Ureter (tissue), 1 donor: ENCODE measurements around the gene CLDN6. TPM values are rescaled to one million over a fixed set of nuclear protein-coding genes. Genes with fewer than 3 reads are reported as not detected.
A peak's percentile ranks its signal among the peaks of the same experiment; 100 is the strongest.
"Not testable (repeated sequence)": the region's sequence is repeated elsewhere in the genome, so short reads cannot be mapped to it uniquely, and the experiment has no call there.

ENCODE experiments used
- DNase-seq: peaks from one replicate; pipeline ENCODE4 v3.0.0-alpha.2; 2020; ENCODE audit warnings: low spot score
- total RNA-seq: library from RNA; stranded (reverse); gene quantifications from one replicate; pipeline ENCODE4 v1.2.4, GENCODE V29; 2023
- donor health status: DM: yes; HTN: yes; CAD: no.

CLDN6 gene
- total RNA-seq: not detected

DNA sequence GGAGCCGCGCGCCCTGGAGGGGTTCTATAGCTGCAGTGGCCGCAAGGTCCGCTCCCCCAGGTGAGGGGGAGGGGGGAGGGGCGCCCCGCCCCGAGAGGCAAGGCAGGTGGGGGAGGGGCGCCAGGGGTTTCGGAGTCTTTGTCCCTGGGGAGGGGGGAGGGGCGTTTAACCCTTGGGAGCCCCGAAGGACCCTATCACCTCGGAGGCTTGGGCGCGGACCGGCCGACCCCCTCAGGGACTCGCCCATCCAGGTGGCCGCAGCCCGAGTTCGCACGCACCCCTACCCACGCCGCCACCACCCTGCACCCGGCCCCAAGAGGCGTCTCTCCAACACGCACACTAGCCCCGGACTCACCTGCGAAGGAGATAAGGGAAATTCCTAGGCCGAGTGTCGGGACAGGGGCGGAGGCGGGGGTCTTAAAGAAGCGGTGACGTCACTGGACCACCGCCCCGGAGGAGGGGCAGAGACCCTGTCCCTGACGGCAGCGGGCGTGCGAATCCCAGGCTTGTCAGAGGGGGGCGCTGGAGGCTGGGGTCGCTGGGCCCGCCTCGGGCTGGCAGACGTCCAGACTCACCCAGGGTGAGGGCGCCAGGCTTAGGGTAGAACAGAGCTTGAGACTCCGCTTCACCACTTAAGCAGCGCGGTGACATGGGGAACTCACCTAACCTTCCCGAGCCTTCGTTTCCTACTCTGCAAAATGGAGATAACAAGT lies at the start of gene CLDN6:
Gene CLDN6, minus strand, starts transcription at position 390 of the 713 bp plus-strand sequence. CDS start 2,162 bp downstream, outside the sequence.
- no peak for DNase-seq

- no peak for DNase-seq
Measured at GRCh38 chr16:3066440-3066748, 48.4 kb upstream of the CLDN6 start.

DNA sequence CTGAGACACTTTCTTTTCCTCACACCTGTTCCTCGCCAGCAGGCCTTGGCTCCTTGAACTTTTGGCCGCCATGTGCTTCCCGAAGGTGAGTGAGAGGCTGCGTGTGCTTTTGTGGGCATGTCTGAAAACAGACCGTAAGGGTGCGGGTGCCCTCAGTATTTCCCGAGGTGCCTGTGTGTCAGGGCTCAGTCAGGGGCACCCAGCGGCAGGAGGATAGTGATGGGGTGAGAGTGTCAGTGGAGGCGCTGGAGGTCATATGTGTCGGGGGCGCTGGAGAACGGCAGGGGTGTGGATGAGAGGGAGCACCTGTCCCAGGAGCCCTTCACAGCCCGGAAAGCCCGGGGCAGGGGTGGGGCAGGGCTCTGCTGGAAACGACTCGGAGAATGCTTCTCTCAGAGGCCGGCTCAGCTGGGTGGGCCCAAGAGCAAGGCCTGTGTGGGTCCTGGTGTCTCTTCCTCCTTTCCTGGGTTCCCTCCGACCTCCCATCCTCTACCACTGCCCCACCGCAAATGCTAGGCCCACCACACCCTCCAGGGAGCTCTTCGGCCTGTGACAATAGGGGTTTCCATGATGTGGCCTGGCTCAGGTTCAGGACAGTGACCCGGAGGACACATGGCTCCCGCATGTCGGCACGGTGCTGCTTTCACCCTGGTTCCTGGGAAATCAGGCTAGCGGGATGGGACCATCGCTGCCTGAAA lies 47.9 kb upstream of the CLDN6 start:
- no peak for DNase-seq

DNA sequence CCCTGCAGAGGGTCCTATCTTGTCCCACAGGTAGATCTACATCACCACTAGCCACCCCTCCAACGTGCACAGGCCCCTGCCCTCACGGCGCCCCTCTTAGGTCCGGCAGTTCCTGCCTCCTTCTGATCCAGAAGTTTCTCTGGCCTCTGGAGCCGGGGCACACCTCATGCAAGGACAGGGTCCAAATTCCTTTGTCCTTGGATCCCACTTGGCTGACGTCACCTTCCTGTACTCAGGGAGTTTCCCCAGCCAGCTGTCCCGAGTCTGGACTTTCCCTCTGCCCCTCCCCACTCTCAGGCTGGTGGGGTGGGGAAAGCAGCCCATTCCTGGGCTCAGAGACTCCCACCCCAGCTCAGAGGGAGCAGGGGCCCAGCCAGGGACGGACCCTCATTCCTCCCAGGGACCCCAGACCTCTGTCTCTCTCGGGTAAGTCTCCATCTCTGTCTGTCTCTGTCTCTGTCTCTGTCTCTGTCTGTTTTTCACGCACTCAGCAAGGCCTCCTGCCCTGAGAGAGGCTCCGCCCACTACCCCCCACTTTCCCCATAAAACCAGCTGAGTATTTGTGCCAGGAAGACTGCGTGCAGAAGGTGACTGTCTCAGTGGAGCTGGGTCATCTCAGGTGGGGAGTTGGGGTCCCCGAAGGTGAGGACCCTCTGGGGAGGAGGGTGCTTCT lies 47.2 kb upstream of the CLDN6 start, which contains the start of gene IL32:
Gene IL32, plus strand, starts transcription at position 572 of the 673 bp plus-strand sequence. CDS start 172 bp downstream, outside the sequence.
- no peak for DNase-seq

GRCh38 chr16:3063625-3064386 lies 45.8 kb upstream of the CLDN6 start:
- no peak for DNase-seq

- no peak for DNase-seq
Measured at GRCh38 chr16:3062553-3062952, 44.6 kb upstream of the CLDN6 start.

DNA sequence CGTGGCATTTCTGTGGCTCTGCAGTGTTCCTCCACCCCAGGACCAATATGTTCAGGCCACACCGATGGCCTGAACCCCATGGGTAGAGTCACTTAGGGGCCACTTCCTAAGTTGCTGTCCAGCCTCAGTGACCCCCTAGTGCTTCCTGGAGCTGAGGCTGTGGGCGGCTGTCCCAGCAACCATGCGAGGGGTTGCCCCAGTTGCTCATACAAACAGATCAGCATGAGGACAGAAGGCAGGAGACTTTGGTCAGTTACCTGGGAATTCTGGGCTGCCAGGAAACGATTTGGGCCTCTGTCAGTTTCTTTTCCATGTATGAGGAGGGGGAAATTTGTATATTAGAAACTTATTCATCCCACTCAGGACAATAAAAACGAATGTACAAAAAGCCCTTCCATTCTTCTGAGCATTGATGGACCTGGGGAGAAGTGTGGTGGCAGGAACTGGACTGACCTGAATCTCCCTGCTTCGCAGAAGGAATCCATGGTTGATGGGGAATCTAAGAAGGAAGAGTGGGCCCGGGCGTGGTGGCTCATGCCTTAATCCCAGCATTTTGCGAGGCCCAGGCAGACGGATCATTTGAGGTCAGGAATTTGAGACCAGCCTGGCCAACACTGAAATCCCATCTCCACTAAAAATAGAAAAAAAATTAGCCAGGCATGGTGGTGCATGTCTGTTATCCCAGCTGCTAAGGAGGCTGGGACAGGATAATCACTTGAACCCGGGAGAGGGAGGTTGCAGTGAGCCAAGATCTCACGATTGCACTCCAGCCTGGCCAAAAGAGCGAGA lies 42.5 kb upstream of the CLDN6 start:
- DNase-seq: no peak

GRCh38 chr16:3059723-3060242 lies 41.8 kb upstream of the CLDN6 start:
- no peak for DNase-seq

DNA sequence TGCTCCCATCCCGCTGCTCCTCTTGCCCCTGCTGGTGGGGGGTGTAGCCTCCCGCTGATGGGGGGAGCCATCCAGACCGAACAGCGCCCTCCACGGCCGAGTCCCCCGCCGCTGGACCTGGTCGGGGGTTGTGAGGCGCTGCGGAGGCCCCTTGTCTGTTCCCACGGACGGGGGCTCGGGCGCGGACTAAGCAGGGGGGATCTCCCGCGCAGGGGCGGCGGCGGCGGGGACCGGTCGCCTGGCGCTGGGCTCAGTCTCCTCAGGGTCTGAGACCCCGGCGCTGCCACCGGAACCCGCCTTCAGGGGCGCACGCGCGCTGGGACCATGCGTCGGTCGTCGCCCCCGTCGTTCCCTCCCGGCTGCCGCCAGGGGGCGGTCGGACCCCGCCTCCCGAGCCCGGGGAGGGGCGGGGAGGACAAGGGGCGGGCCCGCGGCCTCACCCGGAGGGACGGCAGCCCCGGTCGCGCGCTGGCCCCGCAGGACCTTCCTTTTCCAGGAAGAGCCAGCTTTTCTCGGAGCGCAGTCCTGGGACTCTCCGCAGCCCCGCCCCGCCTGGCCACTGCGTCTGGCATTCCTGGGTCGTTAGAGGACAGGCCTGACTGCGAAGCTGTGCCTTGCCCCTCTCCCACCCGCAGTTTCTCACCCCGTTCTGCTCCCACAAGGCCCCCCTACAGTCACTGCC lies 41.2 kb upstream of the CLDN6 start:
- DNase-seq: peak; percentile 86

DNA sequence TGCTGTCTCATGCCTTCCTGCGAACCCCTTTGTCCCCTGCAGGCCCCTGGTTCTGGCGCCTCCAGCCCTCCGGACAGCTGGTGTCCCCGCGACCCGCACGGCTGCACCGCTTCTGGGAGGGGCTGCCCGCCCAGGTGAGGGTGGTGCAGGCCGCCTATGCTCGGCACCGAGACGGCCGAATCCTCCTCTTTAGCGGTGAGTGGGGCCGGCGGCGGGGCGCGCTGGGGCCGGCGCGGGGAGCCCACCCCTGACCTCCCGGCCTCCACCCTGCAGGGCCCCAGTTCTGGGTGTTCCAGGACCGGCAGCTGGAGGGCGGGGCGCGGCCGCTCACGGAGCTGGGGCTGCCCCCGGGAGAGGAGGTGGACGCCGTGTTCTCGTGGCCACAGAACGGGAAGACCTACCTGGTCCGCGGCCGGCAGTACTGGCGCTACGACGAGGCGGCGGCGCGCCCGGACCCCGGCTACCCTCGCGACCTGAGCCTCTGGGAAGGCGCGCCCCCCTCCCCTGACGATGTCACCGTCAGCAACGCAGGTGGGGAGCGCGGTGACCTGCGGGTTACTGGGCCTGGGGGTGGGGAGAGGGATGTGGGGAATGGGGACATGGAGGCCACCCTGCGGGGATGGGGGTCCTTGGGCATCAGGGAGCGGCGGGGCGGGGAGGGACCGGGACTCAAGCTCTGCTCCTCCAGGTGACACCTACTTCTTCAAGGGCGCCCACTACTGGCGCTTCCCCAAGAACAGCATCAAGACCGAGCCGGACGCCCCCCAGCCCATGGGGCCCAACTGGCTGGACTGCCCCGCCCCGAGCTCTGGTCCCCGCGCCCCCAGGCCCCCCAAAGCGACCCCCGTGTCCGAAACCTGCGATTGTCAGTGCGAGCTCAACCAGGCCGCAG lies 40.4 kb upstream of the CLDN6 start:
- DNase-seq: peak; percentile 72

DNA sequence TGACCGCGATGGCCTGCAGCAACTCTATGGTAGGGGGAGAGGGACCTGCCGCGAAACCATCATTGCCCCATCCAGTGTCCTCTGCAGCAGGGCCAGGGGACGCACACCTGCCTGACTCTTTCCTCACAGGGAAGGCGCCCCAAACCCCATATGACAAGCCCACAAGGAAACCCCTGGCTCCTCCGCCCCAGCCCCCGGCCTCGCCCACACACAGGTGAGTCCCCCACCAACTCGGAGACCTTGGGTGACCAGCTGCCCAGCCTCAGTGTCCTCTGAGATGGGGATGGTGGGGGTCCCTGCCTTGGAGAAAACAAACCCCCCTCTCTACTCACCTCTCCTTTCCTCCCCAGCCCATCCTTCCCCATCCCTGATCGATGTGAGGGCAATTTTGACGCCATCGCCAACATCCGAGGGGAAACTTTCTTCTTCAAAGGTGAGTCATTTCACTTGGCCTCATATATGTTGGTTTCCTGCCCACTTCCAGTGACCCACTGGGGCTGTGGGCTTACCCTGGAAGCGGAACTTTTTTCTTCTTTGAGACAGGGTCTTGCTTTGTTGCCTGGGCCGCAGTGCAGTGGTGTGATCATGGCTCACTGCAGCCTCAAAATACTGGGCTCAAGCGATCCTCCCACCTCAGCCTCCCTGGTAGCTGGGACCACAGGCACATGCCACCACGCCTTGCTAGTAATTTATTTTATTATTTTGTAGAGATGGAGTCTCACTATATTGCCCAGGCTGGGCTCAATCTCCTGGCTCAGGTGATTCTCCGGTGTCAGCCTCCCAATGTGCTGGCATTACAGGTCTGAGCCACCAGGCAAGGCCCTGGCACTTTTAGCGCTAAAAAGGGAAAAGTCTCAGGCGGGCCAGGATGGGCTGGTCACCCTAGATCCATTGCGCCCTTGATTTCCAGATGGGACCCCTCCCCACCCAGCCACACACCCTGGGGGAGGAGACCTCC lies 39.5 kb upstream of the CLDN6 start:
- DNase-seq: no peak

DNA sequence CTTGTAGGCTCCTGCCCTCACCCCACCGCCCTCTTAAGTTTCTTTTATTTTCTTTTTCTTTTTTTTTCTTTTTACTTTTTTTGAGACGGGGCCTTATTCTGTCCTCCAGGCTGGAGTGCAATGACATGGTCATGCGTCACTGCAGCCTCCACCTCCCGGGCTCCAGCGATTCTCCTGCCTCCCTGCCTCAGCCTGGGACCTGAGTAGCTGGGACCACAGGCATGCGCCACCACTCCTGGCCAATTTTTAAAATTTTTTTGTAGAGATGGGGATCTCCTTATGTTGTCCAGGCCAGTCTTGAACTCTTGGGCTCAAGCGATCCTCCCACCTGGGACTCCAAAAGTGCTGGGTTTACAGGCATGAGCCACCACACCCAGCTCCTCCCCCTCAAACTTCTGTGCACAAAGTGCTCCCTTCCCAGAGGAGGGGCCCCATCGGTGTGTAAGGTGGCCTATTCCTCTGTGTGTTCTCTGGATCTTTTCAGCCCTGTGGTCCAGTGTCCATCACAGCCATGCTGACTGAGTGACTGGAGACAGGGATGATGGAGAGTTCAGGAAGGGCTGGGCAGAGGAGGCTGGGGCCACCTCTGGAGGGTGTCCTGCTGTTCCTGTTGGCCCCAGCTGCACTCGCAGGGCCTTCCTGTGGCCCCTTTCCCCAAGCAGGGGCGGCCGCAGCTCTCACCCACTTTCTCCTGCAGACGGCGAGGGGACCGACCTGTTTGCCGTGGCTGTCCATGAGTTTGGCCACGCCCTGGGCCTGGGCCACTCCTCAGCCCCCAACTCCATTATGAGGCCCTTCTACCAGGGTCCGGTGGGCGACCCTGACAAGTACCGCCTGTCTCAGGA lies 38.6 kb upstream of the CLDN6 start:
- DNase-seq: no peak

- not testable (repeated sequence) for DNase-seq
Measured at GRCh38 chr16:3055734-3056115, 37.7 kb upstream of the CLDN6 start.

DNA sequence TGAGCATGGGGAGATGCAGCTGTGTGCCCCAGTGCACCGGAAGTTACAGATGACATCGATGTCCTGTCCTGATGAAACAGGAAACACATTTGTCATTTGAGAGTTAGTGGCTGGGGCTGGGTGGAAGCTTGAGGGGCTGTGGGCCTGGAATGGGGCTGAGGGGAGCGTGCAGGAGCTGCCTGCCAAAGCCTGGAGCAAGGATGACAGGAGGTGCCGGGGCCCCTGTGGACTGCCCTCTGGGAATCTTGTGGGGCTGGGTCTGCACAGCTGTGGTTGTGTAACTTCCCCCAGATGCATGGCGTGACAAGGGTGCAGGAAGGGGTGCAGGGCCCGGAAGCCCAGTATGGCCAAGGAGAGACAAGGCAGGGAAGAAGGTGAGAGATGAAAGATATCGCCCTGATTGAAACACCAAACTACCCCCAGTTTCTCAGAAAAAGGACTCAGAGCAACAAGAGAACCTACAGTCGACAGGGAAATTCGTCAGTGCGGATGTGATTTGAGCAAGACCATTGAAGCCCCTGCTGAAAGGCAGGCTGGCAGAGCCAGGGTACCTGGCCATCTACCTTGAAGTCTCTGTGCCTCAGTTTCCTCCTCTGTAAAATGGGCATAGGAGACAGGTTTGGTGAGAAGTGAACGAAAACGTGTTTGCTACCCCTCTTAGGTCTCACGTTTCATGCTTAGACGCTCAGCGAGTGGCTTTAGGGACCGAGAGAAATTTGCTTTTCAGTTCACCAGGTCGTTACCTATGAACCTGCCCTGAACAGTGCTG lies 37.2 kb upstream of the CLDN6 start:
- DNase-seq: no peak

- DNase-seq: not testable (repeated sequence)
Measured at GRCh38 chr16:3053330-3053710, 35.3 kb upstream of the CLDN6 start.

- DNase-seq: not testable (repeated sequence)
Measured at GRCh38 chr16:3052571-3053329, 34.8 kb upstream of the CLDN6 start.
